GM12864 (cell line): ENCODE measurements around the gene TMEM131L.
"Not testable (repeated sequence)": the region's sequence is repeated elsewhere in the genome, so short reads cannot be mapped to it uniquely, and the experiment has no call there.

Experiments used
- DNase-seq: peaks from one replicate; pipeline ENCODE4 v3.0.0-alpha.2; 2011; ENCODE audit warnings: low read depth
- H3K4me3 ChIP-seq: 2 replicates; pipeline ENCODE4 v1.5.1; 2011; ENCODE audit warnings: mild to moderate bottlenecking, low read depth, low read length, control low read depth
- CTCF ChIP-seq: IDR thresholded peaks from 2 replicates; pipeline ENCODE4 v1.5.1; 2011; ENCODE audit warnings: low read depth, mild to moderate bottlenecking, moderate library complexity, low read length, control low read depth, inconsistent platforms; ENCODE audit errors: missing control alignments

Gene TMEM131L

GRCh38 chr4:153555730-153556434, 89.7 kb downstream of the TMEM131L start:
- TF ChIP-seq CTCF = no peak
- H3K4me3 ChIP-seq = no peak overlapping the region
- DNase-seq = no peak

GRCh38 chr4:153556435-153556815, 90.3 kb downstream of the TMEM131L start:
- TF ChIP-seq CTCF = no peak
- no peak for DNase-seq
- H3K4me3 ChIP-seq = no peak overlapping the region

- TF ChIP-seq CTCF = no peak
- DNase-seq = no peak
- no peak overlapping the region for H3K4me3 ChIP-seq
Observed at GRCh38 chr4:153560908-153561307, 94.7 kb downstream of the TMEM131L start.

- TF ChIP-seq CTCF = no peak
- H3K4me3 ChIP-seq = no peak overlapping the region
- no peak for DNase-seq
Observed at GRCh38 chr4:153564630-153565525, 98.7 kb downstream of the TMEM131L start.

- no peak for DNase-seq
- no peak overlapping the region for H3K4me3 ChIP-seq
- no peak for TF ChIP-seq CTCF
Observed at GRCh38 chr4:153566631-153567150, 100.5 kb downstream of the TMEM131L start.

GRCh38 chr4:153567660-153568059, 101.5 kb downstream of the TMEM131L start:
- not testable (repeated sequence) for DNase-seq

GRCh38 chr4:153570228-153570973, 104.2 kb downstream of the TMEM131L start:
- no peak for DNase-seq
- TF ChIP-seq CTCF = no peak
- H3K4me3 ChIP-seq = no peak overlapping the region

More at GRCh38 chr4:153567660-153568059, 101.5 kb downstream of the TMEM131L start:
- not testable (repeated sequence) for H3K4me3 ChIP-seq
